ENCODE measurements around the gene RAPGEF2.

DNA sequence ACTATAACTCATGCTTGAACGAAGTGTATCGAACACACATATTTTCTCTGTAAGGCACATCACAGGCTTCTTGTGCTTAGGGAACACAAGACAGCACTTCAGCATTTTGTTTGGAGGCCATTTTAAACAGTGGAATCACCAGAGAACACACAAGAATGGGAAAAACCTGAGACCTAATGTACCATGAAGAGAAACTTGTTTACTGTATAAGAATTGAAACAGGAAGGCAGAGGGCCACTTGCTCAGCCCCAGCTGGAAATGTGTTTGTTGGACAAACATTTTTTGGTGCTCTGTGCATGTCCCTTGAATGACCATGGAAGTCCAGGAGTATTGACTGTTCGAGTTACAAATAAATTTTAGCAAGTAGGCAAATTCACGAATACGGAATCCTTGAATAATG lies 47.5 kb downstream of the RAPGEF2 start:
- no peak for TF ChIP-seq DPF2 (IDR thresholded peaks at IDR 0.05)
- no peak for TF ChIP-seq MYC (IDR thresholded peaks at IDR 0.05; ENCODE audit: low read depth, low read length)
- no peak for TF ChIP-seq MYC (CRISPR knock-in tag; IDR thresholded peaks at IDR 0.05; ENCODE audit: borderline replicate concordance, low read depth)
- TF ChIP-seq SP1 (CRISPR knock-in tag; IDR thresholded peaks at IDR 0.05), result no peak
- no peak for TF ChIP-seq GABPB1 (CRISPR knock-in tag; IDR thresholded peaks at IDR 0.05)
- TF ChIP-seq ZNF77 (CRISPR knock-in tag; IDR thresholded peaks at IDR 0.05), result no peak
- TF ChIP-seq NUFIP1 (IDR thresholded peaks at IDR 0.05; ENCODE audit: partially characterized antibody), result no peak
- TF ChIP-seq ELF1 (tag; IDR thresholded peaks at IDR 0.05), result no peak
- TF ChIP-seq, protein P1, sequence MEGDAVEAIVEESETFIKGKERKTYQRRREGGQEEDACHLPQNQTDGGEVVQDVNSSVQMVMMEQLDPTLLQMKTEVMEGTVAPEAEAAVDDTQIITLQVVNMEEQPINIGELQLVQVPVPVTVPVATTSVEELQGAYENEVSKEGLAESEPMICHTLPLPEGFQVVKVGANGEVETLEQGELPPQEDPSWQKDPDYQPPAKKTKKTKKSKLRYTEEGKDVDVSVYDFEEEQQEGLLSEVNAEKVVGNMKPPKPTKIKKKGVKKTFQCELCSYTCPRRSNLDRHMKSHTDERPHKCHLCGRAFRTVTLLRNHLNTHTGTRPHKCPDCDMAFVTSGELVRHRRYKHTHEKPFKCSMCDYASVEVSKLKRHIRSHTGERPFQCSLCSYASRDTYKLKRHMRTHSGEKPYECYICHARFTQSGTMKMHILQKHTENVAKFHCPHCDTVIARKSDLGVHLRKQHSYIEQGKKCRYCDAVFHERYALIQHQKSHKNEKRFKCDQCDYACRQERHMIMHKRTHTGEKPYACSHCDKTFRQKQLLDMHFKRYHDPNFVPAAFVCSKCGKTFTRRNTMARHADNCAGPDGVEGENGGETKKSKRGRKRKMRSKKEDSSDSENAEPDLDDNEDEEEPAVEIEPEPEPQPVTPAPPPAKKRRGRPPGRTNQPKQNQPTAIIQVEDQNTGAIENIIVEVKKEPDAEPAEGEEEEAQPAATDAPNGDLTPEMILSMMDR (IDR thresholded peaks at IDR 0.05 in 2 of 3, conservative IDR thresholded peaks at IDR 0.05 in 1 of 3; ENCODE audit: insufficient read depth in 2 of 3, low read depth in 1 of 3, low read length in 3 of 3), result no peak
